GM18909 (cell line): Measurements from ENCODE around the gene OR1E1.
"Not testable (repeated sequence)": the region's sequence is repeated elsewhere in the genome, so short reads cannot be mapped to it uniquely, and the experiment has no call there.

ENCODE experiments used
- ATAC-seq: cut with Tn5 transposase; IDR thresholded peaks from one replicate; pipeline ENCODE4 v1.9.1; 2021; ENCODE audit warnings: mild to moderate bottlenecking; ENCODE audit not compliant: unreplicated experiment, poor library complexity

OR1E1 gene, protein sequence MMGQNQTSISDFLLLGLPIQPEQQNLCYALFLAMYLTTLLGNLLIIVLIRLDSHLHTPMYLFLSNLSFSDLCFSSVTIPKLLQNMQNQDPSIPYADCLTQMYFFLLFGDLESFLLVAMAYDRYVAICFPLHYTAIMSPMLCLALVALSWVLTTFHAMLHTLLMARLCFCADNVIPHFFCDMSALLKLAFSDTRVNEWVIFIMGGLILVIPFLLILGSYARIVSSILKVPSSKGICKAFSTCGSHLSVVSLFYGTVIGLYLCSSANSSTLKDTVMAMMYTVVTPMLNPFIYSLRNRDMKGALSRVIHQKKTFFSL

DNA sequence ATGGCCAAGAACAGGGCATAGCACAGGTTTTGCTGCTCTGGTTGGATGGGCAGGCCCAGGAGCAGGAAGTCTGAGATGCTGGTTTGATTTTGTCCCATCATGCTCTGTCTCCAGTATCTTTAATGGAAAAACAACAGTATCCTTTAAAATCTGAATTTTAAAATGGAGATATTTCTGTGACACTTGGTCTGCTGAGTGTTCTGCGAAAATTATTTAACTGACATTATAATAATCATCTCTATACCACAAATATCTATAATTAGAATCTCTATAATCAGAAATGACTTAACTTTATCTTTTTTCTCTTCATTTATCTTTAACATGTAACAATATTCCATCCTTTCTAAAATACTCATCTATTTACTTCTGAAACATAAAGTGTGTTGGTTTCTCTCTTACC, at the start of gene OR1E1:
Gene OR1E1, minus strand, starts transcription at position 101 of the 400 bp plus-strand sequence. Its CDS starts 0 bp downstream, at position 101.
- ATAC-seq = no peak

DNA sequence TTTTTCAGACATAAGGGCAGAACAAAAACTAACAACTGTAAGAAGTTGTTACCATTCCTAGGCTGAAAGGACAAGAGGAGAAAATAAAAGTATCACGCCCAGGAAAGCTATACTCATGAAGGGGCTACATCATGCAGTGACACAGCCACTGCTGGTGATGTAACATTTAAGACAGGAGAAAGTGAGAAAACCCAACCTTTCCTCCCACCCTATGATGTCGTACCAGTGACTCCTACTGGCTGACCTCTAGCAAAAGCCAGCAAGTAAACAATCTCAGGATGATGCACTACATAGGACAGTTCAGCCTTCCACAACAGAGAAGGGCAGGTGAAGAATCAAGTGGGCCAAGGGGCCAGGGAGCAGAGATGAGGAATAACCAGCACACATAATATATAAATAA, 49.4 kb upstream of the OR1E1 start:
- no peak for ATAC-seq

DNA sequence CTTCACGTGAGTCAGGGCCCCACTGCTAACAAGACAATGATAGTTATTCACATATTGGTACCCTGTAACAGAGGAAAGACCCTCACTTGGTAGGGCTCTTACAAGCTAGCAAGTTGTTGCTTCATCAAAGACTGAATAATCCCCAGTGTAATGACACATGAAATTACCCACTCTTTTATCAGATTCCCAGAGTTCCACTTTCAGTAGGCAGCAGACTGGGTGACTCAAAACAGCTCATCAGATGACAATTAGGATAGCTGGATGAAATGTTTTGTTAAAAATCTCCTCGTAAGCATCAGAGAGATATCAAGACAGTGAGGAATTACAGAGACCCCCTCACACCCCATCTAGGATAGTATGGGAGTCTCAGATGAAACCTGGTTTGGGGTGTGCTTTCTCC, 42.2 kb upstream of the OR1E1 start:
- no peak for ATAC-seq

DNA sequence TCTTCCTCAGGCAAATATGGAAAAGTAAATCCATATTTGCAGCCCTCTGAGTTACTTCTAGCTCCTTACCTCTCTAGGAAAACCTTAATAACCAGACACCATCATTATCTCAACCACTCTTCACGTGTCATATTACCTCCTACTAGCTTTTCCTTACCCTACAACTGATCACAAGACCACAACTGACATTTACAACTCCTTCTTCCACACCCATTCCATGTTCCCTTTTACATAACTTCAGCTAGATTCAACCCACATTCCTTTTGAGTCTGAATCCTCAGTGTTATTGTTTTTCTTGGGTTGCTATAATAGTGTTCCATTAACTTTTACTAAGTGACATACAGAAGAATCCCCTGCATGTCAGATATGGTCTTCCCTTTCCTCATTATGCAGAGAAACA, 40.2 kb upstream of the OR1E1 start:
- no peak for ATAC-seq

DNA sequence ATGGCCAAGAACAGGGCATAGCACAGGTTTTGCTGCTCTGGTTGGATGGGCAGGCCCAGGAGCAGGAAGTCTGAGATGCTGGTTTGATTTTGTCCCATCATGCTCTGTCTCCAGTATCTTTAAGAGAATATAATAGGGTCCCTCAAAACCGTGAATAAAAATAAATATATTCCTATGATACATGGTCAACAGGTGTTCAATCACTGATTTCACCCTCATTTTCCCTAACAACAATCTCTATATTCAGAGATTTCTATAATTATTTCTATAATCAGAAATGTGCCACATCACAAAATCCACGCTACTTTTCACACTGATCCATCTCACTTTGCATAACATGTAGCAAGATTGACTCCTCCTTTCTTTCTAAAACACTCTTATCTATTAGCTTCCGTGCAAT, 35.5 kb upstream of the OR1E1 start, which contains the start of gene OR1E2:
Gene OR1E2, minus strand, starts transcription at position 101 of the 400 bp plus-strand sequence. Its CDS starts 0 bp downstream, at position 101.
- ATAC-seq = no peak

DNA sequence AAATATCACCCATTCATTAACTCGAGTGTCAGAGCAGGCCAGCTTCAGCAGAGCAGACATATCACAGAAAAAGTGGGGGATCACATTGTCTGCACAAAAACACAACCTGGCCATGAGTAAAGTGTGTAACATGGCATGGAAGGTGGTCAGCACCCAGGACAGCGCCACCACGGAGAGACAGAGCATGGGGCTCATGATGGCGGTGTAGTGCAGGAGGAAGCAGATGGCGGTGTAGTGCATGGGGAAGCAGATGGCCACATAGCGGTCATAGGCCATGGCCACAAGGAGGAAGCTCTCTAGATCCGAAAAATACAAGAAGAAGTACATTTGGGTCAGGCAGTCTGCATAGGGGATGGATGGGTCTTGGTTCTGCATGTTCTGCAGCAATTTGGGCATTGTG, 35.0 kb upstream of the OR1E1 start:
- not testable (repeated sequence) for ATAC-seq

DNA sequence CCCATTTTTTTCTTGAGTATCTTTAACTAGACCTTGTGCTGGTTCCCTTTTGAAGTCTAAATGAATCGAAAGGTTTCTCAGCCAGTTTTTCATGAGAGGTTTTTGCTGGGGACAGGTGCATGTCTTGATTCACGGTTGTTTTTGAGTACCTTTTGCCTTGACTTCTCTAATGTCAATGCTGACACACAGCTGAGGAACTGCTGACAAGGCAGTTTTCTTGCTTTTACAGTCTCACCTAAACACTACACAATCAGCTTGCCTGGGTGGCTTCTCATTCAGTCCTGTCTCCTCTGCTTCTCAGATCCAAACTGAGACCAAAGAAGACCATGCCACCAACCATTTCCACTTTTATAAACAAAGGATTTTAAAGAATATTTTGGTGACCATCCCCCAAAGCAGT, 20.0 kb upstream of the OR1E1 start:
- no peak for ATAC-seq

DNA sequence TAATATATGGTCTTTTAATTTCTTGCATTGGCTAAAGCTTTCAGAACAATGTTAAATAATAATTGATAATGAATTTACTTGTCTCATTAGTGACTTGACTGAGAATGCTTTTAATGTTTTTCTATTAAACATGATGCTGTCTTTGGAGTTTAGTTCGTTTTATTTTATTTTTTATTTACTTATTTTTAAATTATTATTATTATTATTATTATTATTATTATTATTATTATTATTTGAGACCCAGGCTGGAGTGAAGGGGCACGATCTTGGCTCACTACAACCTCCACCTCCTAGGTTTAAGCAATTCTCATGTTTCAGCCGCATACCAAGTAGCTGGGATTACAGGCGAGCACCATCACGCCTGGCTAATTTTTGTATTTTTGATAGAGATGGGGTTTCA, 17.4 kb upstream of the OR1E1 start:
- ATAC-seq = no peak

DNA sequence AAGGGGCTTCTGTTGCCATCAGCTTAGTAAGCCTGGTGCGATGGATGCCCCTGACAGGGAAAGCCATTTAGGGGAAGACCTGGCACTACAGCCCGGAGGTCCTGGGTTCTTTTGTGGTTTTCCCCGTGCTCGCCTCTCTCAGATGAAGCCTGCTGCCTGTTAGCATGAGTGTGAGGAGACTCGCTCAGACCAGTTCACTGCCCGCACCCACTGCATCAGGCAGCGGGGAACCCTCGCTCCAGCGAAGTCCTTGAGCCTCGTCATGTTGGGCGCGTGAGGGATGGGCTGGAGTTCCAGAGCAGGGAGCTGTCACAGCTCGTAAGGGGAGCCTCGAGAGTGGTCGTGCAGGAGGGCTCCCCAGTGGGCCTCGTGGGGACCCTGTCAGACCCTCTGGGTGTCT, 14.0 kb upstream of the OR1E1 start:
- not testable (repeated sequence) for ATAC-seq

DNA sequence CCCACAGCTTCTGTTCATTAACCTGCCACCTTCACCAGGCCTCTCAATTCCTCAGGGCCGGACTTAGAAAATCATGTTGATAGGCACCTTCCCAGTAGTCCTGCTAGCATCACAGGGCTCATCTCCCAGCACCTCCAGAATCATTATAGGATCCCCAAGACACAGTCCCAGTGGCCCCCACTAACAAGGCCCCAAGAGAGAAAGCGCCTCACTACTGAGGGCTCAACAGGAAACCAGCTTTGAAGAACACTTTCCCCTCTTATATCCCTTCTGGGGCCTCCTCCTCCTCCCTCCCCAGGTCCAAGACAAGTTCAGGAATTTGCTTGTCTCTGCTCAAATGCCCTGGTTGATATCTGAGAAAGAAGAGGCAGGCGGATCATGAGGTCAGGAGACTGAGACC, 12.9 kb upstream of the OR1E1 start, which contains the start of gene OR3A3:
Gene OR3A3, plus strand, starts transcription at position 301 of the 400 bp plus-strand sequence.
- ATAC-seq = no peak

DNA sequence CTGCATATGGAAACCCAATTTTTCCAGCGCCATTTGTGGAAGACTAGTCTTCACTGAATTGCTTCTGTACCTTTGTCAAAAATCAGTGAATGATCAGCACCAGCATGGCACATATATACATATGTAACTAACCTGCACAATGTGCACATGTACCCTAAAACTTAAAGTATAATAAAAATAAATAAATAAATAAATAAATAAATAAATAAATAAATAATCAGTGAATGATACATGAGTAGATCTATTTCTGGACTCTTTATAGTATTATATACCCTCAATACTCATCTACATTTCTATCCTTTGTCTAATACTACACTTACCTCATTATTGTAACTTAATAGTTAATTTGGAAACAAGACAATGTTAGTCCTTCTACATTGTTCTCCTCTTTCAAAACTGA, 5.6 kb upstream of the OR1E1 start:
- not testable (repeated sequence) for ATAC-seq

DNA sequence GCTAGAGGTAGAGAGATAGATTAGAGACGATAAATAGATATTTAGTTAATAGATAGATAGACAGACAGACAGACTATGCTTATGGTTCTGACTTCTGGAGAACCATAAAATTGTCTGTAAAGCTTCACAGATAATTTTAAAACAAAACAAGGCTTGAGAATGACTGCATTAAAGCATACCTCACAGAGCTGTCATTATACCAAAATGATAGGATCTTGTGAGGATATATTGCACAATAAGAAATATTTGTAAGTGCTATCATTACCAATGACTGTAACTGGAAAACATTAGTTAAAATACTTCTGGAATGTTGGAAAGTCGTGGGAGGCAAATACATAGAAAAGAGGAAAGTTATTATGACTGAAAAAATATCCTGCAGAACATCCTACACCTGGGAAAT, 3.6 kb upstream of the OR1E1 start:
- ATAC-seq = no peak

DNA sequence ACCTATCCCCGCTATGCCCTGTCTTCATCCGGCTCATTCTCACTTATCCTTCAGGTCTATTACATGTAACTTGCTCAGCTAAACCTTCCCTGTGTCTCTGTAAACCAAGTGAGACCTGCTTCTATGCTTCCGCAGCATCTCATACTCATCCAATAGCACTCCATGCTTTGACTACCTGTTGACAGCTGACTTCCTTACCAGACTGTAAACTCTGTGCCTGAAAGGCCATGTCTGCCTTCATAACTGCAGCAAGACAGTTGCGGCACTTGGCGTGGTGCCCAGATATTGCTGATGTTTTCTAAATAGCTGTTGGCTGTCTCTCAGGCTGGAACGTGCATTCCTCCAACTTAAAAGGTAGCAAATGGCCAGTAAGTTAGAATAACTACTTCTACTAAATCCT, 1.8 kb upstream of the OR1E1 start:
- ATAC-seq = no peak

DNA sequence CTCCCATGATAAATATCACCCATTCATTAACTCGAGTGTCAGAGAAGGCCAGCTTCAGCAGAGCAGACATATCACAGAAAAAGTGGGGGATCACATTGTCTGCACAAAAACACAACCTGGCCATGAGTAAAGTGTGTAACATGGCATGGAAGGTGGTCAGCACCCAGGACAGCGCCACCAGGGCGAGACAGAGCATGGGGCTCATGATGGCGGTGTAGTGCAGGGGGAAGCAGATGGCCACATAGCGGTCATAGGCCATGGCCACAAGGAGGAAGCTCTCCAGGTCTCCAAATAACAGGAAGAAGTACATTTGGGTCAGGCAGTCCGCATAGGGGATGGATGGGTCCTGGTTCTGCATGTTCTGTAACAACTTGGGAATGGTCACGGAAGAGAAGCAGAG, 409 bp downstream of the OR1E1 start:
- ATAC-seq = not testable (repeated sequence)

DNA sequence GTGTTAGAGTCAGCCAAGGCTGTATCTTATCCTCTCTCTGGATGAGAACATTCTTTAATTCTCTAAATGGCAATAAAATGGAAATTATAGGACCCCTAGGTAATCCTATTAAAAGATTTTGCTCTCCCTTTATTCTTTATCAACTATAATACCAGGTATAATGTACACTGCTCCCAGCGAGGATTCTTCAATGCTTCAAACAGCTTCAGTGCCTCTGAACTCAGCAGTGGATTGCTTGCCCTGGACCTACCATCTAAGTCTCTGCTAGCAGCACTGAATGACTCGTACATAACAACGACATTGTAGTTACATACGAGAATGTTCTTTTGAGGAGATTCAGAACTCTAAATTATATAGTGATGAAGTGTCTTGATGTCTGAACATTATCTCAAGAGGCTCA, 8.4 kb downstream of the OR1E1 start:
- ATAC-seq = no peak

DNA sequence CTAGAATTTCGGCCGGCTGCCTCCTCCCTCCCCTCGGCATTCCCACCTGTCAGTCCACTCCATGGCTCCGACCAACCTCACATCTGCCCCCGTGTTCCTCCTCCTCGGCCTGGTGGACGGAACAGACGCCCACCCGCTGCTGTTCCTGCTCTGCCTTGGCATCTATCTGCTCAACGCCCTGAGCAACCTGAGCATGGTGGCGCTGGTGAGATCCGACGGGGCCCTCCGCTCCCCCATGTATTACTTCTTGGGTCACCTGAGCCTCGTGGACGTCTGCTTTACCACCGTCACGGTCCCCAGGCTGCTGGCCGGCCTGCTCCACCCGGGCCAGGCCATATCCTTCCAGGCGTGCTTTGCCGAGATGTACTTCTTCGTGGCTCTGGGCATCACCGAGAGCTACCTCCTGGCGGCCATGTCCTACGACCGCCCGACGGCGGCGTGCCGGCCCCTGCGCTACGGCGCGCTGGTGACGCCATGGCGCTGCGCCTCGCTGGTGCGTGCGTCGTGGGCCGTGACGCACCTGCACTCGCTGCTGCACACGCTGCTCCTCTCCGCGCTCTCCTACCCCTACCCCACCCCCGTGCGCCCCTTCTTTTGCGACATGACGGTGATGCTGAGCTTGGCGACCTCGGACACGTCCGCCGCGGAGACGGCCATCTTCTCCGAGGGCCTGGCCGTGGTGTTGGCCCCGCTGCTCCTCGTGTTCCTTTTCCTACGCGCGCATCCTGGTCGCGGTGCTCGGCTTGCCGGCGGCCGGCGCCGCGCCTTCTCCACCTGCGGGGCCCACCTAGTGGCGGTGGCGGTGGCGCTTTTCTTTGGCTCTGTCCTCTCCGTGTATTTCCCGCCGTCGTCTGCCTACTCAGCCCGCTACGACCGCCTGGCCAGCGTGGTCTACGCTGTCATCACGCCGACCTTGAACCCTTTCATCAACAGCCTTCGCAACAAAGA, 12.1 kb downstream of the OR1E1 start, which contains the start of gene OR3A2:
Gene OR3A2, minus strand, starts transcription at position 440 of the 948 bp plus-strand sequence.
- no peak for ATAC-seq

DNA sequence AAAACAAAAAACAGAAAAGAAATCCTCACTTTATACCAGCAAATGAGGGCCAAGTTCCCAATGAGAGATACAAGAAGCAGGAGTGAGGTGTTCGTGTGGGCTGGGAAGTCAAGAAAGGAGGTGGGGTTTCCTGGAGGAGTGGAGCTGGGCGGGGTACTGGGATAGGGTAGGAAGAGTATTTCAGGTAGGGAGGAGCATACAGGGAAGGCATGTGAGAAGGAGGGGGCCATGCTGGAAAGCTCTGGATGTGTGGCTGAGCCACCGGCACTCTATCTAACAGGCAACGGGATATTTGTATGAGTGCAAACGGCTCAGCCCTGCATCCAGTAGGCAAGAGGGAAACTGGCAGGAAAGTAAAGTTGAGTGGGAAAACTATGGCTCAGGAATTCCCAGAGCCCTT, 16.3 kb downstream of the OR1E1 start:
- ATAC-seq = no peak

DNA sequence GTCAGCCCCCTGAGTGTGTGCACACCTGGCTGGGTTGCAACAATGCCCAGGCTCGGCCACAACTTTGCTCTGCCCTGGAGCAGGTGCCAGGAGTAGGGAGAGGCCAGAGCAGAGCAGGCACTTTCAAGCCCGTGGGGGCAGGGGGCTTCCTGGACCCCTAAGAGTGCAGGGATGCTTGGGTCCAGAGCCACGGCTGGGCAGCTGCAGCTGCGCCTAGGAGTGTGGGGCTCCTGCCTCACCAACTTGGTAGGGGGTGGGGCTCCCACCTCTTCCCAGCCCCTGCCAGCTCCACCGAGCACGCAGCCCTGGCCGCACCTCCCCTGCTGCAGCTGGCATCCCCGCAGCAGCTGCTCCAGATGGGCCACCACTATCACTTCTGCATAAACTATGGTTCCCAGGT, 19.9 kb downstream of the OR1E1 start:
- no peak for ATAC-seq

DNA sequence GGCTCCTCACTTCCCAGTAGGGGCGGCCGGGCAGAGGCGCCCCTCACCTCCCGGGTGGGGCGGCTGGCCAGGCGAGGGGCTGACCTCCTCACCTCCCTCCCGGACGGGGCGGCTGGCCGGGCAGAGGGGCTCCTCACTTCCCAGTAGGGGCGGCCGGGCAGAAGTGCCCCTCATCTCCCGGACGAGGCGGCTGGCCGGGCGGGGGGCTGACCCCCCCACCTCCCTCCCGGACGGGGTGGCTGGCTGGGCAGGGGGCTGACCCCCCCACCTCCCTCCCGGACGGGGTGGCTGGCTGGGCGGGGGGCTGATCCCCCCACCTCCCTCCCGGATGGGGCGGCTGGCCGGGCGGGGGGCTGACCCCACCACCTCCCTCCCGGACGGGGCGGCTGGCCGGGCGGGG, 27.0 kb downstream of the OR1E1 start:
- ATAC-seq = not testable (repeated sequence)
